WTC11 (cell line): Measurements from ENCODE around the gene MT1M. TPM values are rescaled to one million over a fixed set of nuclear protein-coding genes. Genes with fewer than 3 reads are reported as not detected.

Source experiments
- ATAC-seq: fragments of 200-7000 bp; cut with Tn5 transposase; 2 replicates; pipeline ENCODE4 v1.10.0; 2021; ENCODE audit warnings: mild to moderate bottlenecking, moderate library complexity
- CTCF ChIA-PET: fragments of 300-600 bp; sonication (Branson Sonifier 250); formaldehyde crosslinking; loops from one replicate; lab custom pipeline; 2021; ENCODE audit warnings: antibody characterized with exemption; lab: Charles Lee
- POLR2A ChIA-PET: fragments of 350-600 bp; sonication (Branson Sonifier 250); formaldehyde crosslinking; loops from one replicate; lab custom pipeline; 2021; ENCODE audit warnings: antibody characterized with exemption; lab: Charles Lee
- DNase-seq: peaks from one replicate; pipeline ENCODE4 v3.0.0; 2021; ENCODE audit warnings: low spot score
- H3K27ac Mint-ChIP-seq: 2 replicates; pipeline ENCODE4 v1.8.0; 2021; ENCODE audit warnings: mixed read lengths
- H3K27me3 Mint-ChIP-seq: 2 replicates; pipeline ENCODE4 v1.8.0; 2021; ENCODE audit warnings: low read depth, mild to moderate bottlenecking, moderate library complexity, mixed read lengths
- H3K36me3 Mint-ChIP-seq: 2 replicates; pipeline ENCODE4 v1.8.0; 2021; ENCODE audit warnings: mixed read lengths
- H3K4me1 Mint-ChIP-seq: 2 replicates; pipeline ENCODE4 v1.8.0; 2022; ENCODE audit warnings: mixed read lengths
- H3K4me3 Mint-ChIP-seq: 2 replicates; pipeline ENCODE4 v1.8.0; 2021; ENCODE audit warnings: mild to moderate bottlenecking, moderate library complexity, mixed read lengths
- H3K9me3 Mint-ChIP-seq: 2 replicates; pipeline ENCODE4 v1.8.0; 2021; ENCODE audit warnings: mixed read lengths
- CREB1 ChIP-seq: sonication (generic); formaldehyde crosslinking; IDR thresholded peaks from 2 replicates; pipeline ENCODE4 v1.8.0; 2023; ENCODE audit warnings: mild to moderate bottlenecking, missing genetic modification reagents
- ERG ChIP-seq: fragments of 250-450 bp; sonication (Bioruptor Pico); IDR thresholded peaks from 2 replicates; pipeline ENCODE4 v1.8.0; 2021; ENCODE audit warnings: mild to moderate bottlenecking
- FOXJ3 ChIP-seq: sonication (generic); formaldehyde crosslinking; IDR thresholded peaks from 2 replicates; pipeline ENCODE4 v1.9.0; 2021; ENCODE audit warnings: missing genetic modification reagents, mild to moderate bottlenecking, borderline replicate concordance
- GABPB1 ChIP-seq: sonication (generic); formaldehyde crosslinking; IDR thresholded peaks from 2 replicates; pipeline ENCODE4 v1.8.1; 2023; ENCODE audit warnings: mild to moderate bottlenecking, missing genetic modification reagents
- HMGXB4 ChIP-seq: sonication (generic); formaldehyde crosslinking; IDR thresholded peaks from 2 replicates; pipeline ENCODE4 v1.8.1; 2023; ENCODE audit warnings: mild to moderate bottlenecking, moderate library complexity, missing genetic modification reagents
- IRF2 ChIP-seq: sonication (generic); formaldehyde crosslinking; IDR thresholded peaks from 2 replicates; pipeline ENCODE4 v1.8.0; 2022; ENCODE audit warnings: low read depth, missing genetic modification reagents, borderline replicate concordance
- STAT6 ChIP-seq: sonication (generic); formaldehyde crosslinking; conservative IDR thresholded peaks from 2 replicates; pipeline ENCODE4 v1.8.1; 2023; ENCODE audit warnings: mild to moderate bottlenecking, low read depth, missing genetic modification reagents, moderate library complexity
- TP53 ChIP-seq: sonication (generic); formaldehyde crosslinking; IDR thresholded peaks from 2 replicates; pipeline ENCODE4 v1.8.1; 2023; ENCODE audit warnings: mild to moderate bottlenecking, missing genetic modification reagents
- ZNF317 ChIP-seq: sonication (generic); formaldehyde crosslinking; IDR thresholded peaks from 2 replicates; pipeline ENCODE4 v1.8.1; 2023; ENCODE audit warnings: low read depth, mild to moderate bottlenecking, moderate library complexity, missing genetic modification reagents, borderline replicate concordance
- ZNF423 ChIP-seq: fragments of 250-450 bp; sonication (Bioruptor Pico); IDR thresholded peaks from 2 replicates; pipeline ENCODE4 v2.1.2; 2022; ENCODE audit warnings: mild to moderate bottlenecking, moderate library complexity
- total RNA-seq: library from RNA; stranded (reverse); gene quantifications from 3 replicates; pipeline ENCODE4 v1.2.3, GENCODE V29; 2021
- TF ChIP-seq, protein P1 (sequence below): sonication (generic); formaldehyde crosslinking; IDR thresholded peaks from 2 replicates; pipeline ENCODE4 v1.8.0; 2022; ENCODE audit warnings: mild to moderate bottlenecking, missing genetic modification reagents
- TF ChIP-seq, protein P2 (sequence below): fragments of 200-600 bp; IDR thresholded peaks from 2 replicates; pipeline ENCODE4 v1.8.0; 2022; ENCODE audit warnings: antibody characterized with exemption
- TF ChIP-seq, protein P3 (sequence below): sonication (generic); formaldehyde crosslinking; IDR thresholded peaks from 2 replicates; pipeline ENCODE4 v1.8.1; 2022; ENCODE audit warnings: mild to moderate bottlenecking, moderate library complexity, missing genetic modification reagents
- TF ChIP-seq, protein P4 (sequence below): sonication (generic); formaldehyde crosslinking; IDR thresholded peaks from 2 replicates; pipeline ENCODE4 v1.8.0; 2022; ENCODE audit warnings: mild to moderate bottlenecking, missing genetic modification reagents

The MT1M gene
- total RNA-seq, 1 experiment from 2014 or later, result 4.7 TPM

DNA sequence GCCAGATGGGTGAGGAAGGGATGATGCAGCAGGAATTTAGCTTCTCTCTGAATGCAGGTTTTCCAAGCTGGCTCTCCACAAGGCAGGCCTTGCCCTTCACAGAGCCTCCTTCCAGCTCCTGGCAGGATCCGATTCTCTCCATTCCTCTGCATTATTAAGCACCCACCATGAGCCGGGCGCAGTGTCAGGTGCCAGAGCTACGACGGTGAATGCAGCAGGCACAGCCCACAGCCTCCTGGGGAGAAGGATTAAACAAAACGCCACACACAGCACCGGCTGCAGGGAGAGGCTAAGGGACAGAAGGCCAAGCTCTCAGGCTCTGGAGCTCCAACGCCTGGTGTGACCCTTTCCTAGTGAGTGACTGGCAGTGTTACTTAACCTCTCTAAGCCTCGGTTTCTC is 31.1 kb upstream of the MT1M start (continued):
- TF ChIP-seq STAT6 (CRISPR knock-in tag) (no peak), FOXJ3 (CRISPR knock-in tag) (no peak), ERG (CRISPR knock-in tag) (no peak), TP53 (no peak), IRF2 (CRISPR knock-in tag) (no peak)
- TF ChIP-seq, all 79 proteins: peak for 0

DNA sequence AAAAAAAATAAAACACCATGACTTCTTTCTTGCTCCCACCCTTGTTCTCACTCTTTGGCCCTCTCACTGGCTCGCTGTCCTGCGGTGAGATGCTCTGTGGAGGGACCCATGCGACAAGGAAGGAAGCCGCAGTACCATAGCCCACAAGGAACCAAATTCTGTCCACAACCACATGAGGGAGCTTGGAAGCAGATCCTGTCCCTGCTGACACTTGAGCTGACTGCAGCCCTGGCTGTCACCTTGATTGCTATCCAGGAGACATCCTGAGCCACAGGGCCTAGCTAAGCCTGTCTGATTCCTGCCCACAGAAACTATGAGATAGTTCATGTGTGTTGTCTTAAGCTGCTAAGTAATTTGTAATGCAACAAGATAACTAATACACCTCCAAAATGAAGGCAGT is 28.9 kb upstream of the MT1M start:
- no peaks in the 10 kb centered on the region for H3K36me3 Mint-ChIP-seq
- ChIA-PET POLR2A (interaction anchor here (0.5 kb wide), 2 partner anchors 50 to 54 kb away, joined by 3 read pairs; no protein-coding TSS in a partner anchor), CTCF (interaction anchor here (0.6 to 2.0 kb wide), 21 partner anchors 9 to 105 kb away, joined by 3 to 39 read pairs (median 5); partner anchors contain the start of genes MT1A, MT1E and MT1X)
- peak; percentile 61 for ATAC-seq
- TF ChIP-seq ZNF317 (CRISPR knock-in tag), result no peak
- TF ChIP-seq GABPB1, result peak; percentile 51; the same call in 1 of the 2 replicates
- TF ChIP-seq, protein P1, sequence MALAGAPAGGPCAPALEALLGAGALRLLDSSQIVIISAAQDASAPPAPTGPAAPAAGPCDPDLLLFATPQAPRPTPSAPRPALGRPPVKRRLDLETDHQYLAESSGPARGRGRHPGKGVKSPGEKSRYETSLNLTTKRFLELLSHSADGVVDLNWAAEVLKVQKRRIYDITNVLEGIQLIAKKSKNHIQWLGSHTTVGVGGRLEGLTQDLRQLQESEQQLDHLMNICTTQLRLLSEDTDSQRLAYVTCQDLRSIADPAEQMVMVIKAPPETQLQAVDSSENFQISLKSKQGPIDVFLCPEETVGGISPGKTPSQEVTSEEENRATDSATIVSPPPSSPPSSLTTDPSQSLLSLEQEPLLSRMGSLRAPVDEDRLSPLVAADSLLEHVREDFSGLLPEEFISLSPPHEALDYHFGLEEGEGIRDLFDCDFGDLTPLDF, result no peak
- TF ChIP-seq FOXJ3 (CRISPR knock-in tag), result no peak
- TF ChIP-seq HMGXB4, result no peak
- TF ChIP-seq, protein P2, sequence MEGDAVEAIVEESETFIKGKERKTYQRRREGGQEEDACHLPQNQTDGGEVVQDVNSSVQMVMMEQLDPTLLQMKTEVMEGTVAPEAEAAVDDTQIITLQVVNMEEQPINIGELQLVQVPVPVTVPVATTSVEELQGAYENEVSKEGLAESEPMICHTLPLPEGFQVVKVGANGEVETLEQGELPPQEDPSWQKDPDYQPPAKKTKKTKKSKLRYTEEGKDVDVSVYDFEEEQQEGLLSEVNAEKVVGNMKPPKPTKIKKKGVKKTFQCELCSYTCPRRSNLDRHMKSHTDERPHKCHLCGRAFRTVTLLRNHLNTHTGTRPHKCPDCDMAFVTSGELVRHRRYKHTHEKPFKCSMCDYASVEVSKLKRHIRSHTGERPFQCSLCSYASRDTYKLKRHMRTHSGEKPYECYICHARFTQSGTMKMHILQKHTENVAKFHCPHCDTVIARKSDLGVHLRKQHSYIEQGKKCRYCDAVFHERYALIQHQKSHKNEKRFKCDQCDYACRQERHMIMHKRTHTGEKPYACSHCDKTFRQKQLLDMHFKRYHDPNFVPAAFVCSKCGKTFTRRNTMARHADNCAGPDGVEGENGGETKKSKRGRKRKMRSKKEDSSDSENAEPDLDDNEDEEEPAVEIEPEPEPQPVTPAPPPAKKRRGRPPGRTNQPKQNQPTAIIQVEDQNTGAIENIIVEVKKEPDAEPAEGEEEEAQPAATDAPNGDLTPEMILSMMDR, result no peak
- no peak for TF ChIP-seq CREB1 (CRISPR knock-in tag)
- TF ChIP-seq, protein P3, sequence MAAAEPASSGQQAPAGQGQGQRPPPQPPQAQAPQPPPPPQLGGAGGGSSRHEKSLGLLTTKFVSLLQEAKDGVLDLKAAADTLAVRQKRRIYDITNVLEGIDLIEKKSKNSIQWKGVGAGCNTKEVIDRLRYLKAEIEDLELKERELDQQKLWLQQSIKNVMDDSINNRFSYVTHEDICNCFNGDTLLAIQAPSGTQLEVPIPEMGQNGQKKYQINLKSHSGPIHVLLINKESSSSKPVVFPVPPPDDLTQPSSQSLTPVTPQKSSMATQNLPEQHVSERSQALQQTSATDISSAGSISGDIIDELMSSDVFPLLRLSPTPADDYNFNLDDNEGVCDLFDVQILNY (CRISPR knock-in tag), result no peak
- DNase-seq, result peak; percentile 56
- H3K27me3 Mint-ChIP-seq, result peaks cover 36% of the 10 kb centered on the region
- no peak overlapping the region for H3K4me3 Mint-ChIP-seq
- no peak overlapping the region for H3K27ac Mint-ChIP-seq
- H3K4me1 Mint-ChIP-seq, result peaks cover 17% of the 10 kb centered on the region
- no peaks in the 10 kb centered on the region for H3K9me3 Mint-ChIP-seq

DNA sequence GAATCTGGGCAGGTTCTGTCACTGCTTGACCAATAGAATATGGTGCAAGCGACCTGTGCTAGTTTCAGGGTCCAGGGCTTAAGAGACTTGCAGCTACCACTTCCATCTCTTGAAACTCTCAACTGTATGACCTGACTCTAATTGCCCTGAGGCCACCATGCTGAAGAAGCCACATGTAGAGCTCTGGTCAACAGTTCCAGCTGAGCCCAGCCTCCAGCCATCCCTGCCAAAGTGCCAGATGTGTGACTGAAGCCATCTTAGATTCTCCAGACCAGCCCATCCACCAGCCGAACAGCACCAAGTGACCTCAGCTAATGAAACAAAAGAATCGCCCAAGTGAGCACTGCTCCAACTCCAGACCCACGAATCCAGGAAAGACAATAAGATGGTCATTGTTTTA is 27.5 kb upstream of the MT1M start:
- POLR2A ChIA-PET, result no interaction called here
- Mint-ChIP-seq H3K4me1 (peaks cover 31% of the 10 kb centered on the region), H3K27me3 (peaks cover 50% of the 10 kb centered on the region), H3K27ac (no peak overlapping the region), H3K9me3 (no peaks in the 10 kb centered on the region), H3K4me3 (no peak overlapping the region), H3K36me3 (no peaks in the 10 kb centered on the region)
- ATAC-seq (no peak), DNase-seq (no peak)
- CTCF ChIA-PET, result no interaction called here
- TF ChIP-seq, protein P4, sequence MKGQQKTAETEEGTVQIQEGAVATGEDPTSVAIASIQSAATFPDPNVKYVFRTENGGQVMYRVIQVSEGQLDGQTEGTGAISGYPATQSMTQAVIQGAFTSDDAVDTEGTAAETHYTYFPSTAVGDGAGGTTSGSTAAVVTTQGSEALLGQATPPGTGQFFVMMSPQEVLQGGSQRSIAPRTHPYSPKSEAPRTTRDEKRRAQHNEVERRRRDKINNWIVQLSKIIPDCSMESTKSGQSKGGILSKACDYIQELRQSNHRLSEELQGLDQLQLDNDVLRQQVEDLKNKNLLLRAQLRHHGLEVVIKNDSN (CRISPR knock-in tag), result no peak
- no peak for TF ChIP-seq ZNF423 (CRISPR knock-in tag)
